Breast epithelium (tissue), 4 donors: ENCODE data around the gene TNFRSF25. TPM values are rescaled to one million over a fixed set of nuclear protein-coding genes. Genes with fewer than 3 reads are reported as not detected.

Experiments
- DNase-seq, 2 donors: peaks; one replicate each; pipeline ENCODE4 v3.0.0-alpha.2; 2019; ENCODE audit warnings: low spot score in 2 of 2
- H3K27ac ChIP-seq, 2 donors: fragments of 200-600 bp; sonication (generic) in 1 of 2; one replicate each; pipeline ENCODE4 v1.5.1; 2016 to 2019; ENCODE audit warnings: mild to moderate bottlenecking in 1 of 2
- H3K27me3 ChIP-seq, 2 donors: fragments of 200-600 bp; sonication (generic) in 1 of 2; one replicate each; pipeline versions ENCODE4 v1.5.1 to v1.6.0; 2017 to 2019; ENCODE audit warnings: control low read depth in 1 of 2, mild to moderate bottlenecking in 1 of 2
- H3K36me3 ChIP-seq: fragments of 200-600 bp; one replicate; pipeline ENCODE4 v1.5.1; 2019
- H3K4me1 ChIP-seq, 2 donors: fragments of 200-600 bp; sonication (generic); one replicate each; pipeline ENCODE4 v1.5.1; 2016 to 2019; ENCODE audit warnings: control low read depth in 1 of 2
- H3K4me3 ChIP-seq, 3 donors: fragments of 200-600 bp; sonication (generic); 1 replicate in 2 of 3; 2 replicates in 1 of 3; pipeline ENCODE4 v1.5.1; 2016 to 2019; ENCODE audit warnings: mild to moderate bottlenecking in 3 of 3, moderate library complexity in 2 of 3
- H3K9me3 ChIP-seq, 2 donors: fragments of 200-600 bp; sonication (generic) in 1 of 2; one replicate each; pipeline ENCODE4 v1.5.1; 2016 to 2019; ENCODE audit warnings: control low read depth in 1 of 2
- POLR2A ChIP-seq: fragments of 450-650 bp; IDR thresholded peaks from one replicate; pipeline ENCODE4 v1.6.1; 2016; ENCODE audit warnings: antibody characterized with exemption, mild to moderate bottlenecking, moderate library complexity
- POLR2AphosphoS5 ChIP-seq, 3 donors: sonication (generic); formaldehyde crosslinking; IDR thresholded peaks; one replicate each; pipeline ENCODE4 v1.6.1; 2017; ENCODE audit warnings: antibody characterized with exemption in 3 of 3
- intact Hi-C: fragments of 100-400 bp; cut with DNase I; formaldehyde crosslinking; loops from one replicate; pipeline ENCODE4 v1.15.1; 2023; ENCODE audit warnings: low total_unique reads
- total RNA-seq, 3 donors: library from RNA; depleted of rRNA; stranded (reverse); fragments of >200 nt; gene quantifications; one replicate each; pipeline ENCODE4 v1.1.0, GENCODE V29; 2016
- TF ChIP-seq, protein P1 (sequence below), 3 donors: fragments of 450-650 bp; IDR thresholded peaks; one replicate each; pipeline ENCODE4 v1.5.1; 2016 to 2017; ENCODE audit warnings: antibody characterized with exemption in 3 of 3, mild to moderate bottlenecking in 3 of 3, moderate library complexity in 3 of 3

The TNFRSF25 gene
- total RNA-seq, 3 donors from 2014 or later: 3.8 to 13.1 (median 12.4) TPM

DNA sequence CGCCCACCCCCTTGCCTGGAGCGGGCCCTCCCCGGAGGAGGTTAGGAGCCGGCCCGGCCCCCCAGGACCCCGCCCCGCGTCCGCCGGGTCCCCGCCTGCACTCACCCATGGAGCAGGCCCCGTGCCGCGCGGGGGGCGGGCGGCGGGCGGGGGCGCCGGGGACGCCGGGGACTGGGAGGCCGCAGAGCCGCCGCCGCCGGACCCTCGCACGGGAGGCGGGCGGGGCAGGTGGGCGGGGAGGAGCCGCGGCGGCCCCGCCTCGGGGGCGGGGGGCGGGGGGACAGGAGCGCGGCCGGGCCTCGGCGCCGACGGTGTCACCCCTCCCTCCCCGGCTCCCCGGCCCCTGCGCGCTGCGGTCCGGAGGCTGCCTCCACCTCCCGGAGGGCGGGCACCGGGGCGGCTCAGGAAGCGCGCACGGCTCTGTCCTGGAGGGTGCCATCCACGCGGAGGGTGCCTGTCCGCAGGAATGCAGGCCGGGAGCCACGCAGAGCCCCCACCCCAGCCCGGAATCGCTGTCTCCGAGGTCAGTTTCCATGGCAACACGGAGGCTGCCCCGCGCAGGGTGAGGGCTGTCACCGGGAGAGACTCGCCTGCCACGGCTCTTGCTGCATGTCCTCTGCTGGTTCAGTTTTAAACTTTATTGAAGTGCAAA, 31.4 kb upstream of the TNFRSF25 start:
- TF ChIP-seq POLR2A (no peak), POLR2AphosphoS5 (IDR thresholded peaks at IDR 0.05) (no peak)
- TF ChIP-seq, protein P1, sequence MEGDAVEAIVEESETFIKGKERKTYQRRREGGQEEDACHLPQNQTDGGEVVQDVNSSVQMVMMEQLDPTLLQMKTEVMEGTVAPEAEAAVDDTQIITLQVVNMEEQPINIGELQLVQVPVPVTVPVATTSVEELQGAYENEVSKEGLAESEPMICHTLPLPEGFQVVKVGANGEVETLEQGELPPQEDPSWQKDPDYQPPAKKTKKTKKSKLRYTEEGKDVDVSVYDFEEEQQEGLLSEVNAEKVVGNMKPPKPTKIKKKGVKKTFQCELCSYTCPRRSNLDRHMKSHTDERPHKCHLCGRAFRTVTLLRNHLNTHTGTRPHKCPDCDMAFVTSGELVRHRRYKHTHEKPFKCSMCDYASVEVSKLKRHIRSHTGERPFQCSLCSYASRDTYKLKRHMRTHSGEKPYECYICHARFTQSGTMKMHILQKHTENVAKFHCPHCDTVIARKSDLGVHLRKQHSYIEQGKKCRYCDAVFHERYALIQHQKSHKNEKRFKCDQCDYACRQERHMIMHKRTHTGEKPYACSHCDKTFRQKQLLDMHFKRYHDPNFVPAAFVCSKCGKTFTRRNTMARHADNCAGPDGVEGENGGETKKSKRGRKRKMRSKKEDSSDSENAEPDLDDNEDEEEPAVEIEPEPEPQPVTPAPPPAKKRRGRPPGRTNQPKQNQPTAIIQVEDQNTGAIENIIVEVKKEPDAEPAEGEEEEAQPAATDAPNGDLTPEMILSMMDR (IDR thresholded peaks at IDR 0.05): no peak
- intact Hi-C loops: loop anchor here (10.0 kb wide), 1 partner anchor 147 kb away; no protein-coding TSS in a partner anchor
- Histone ChIP-seq H3K9me3 (no peaks in the 10 kb centered on the region), H3K27ac (peak overlapping the region; percentile 52 to 55), H3K4me1 (peaks cover 4 to 18% of the 10 kb centered on the region in 2 donors), H3K36me3 (no peaks in the 10 kb centered on the region), H3K27me3 (no peaks in the 10 kb centered on the region), H3K4me3 (peak overlapping the region; percentile 48 to 92 (median 64))
- no peak for DNase-seq

DNA sequence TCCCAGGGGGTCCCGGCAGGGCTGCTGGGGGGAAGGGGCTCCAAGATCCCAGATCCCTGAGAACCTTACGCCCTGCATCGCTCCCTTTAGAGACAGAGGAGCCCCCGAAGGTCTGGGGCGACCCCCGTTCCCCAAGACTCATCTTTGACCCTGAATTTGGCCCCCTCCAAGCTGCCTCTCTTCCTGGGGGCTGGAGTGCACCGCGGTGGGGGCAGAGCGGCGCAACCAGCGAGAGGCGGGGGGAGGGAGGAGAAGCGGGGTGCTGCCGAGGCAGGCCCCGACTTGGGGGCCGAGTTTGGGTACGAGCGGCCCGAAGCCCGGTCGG, 30.9 kb upstream of the TNFRSF25 start:
- Histone ChIP-seq H3K9me3 (no peaks in the 10 kb centered on the region), H3K27ac (peak overlapping the region; percentile 52 to 55), H3K27me3 (no peaks in the 10 kb centered on the region), H3K36me3 (no peaks in the 10 kb centered on the region), H3K4me3 (peak overlapping the region; percentile 48 to 92 (median 64)), H3K4me1 (peaks cover 9 to 14% of the 10 kb centered on the region in 2 donors)
- intact Hi-C loops: loop anchor here (10.0 kb wide), 1 partner anchor 148 kb away; no protein-coding TSS in a partner anchor
- TF ChIP-seq, protein P1 (IDR thresholded peaks at IDR 0.05): no peak
- TF ChIP-seq POLR2A (no peak), POLR2AphosphoS5 (IDR thresholded peaks at IDR 0.05) (no peak)
- DNase-seq: no peak

DNA sequence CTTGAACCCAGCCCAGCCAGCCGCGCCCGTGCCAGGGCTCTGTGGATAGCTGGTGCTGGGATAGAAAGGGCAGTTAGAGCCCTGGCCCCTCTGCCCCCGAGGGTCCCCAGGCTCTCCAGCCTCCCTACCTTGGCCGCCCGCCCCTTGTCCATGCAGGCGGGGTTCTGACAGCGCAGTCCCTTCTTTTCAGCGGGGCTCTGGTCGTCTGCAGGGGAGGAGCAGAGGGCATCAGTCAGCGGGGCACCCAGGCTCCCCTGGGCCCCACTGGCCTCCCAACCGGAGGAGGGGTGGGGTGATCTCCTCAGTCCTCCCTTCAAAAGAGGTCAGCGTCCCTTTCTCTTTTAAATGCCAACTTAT, 30.4 kb upstream of the TNFRSF25 start:
- Histone ChIP-seq H3K27me3 (no peaks in the 10 kb centered on the region), H3K9me3 (no peaks in the 10 kb centered on the region), H3K4me1 (peaks cover 10 to 14% of the 10 kb centered on the region in 2 donors), H3K27ac (peak overlapping the region; percentile 10 to 48), H3K36me3 (no peaks in the 10 kb centered on the region), H3K4me3 (peak overlapping the region; percentile 48 to 92 (median 64))
- TF ChIP-seq POLR2A: no peak
- no peak for TF ChIP-seq POLR2AphosphoS5 (IDR thresholded peaks at IDR 0.05)
- TF ChIP-seq, protein P1 (IDR thresholded peaks at IDR 0.05): no peak
- intact Hi-C loops: loop anchor here (10.0 kb wide), 1 partner anchor 148 kb away; no protein-coding TSS in a partner anchor
- no peak for DNase-seq

DNA sequence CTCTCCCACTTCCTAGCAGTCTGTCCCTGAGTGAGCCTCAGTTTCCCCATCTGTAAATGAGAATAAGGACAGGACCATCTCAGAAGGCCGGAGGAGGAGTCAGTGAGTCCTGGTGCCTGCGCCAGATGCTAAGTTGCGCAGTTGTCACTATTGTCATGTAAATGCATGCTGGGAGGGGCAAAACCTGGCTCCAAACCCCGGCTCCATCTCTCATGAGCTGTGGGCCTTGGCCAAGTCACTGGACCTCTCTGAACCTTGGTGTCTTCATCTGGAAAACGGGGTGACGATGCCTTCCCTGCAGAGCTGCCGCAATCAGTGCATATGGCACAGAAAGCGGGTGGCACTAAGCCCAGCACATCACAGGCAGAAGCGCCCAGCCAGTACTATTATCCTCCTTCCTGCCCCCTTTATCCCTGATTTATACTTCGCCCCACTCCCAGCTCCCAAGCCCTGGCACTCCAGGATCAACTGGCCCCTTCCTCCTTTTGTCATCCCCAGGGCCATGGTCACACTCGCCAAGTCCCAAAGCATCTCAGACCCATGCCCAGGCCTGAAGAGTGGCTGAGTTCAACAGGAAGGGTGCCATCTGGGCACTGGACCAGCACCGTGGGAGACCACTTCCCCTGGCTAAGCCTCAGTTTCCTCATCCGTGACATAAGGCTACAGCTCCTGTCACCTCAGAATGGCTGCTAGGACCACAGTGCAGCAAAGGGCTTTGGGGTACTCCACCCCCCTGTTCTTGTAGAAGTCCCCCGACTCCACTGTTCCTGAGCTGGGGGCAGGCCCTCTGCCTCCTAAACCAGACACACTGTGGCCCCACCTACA, 29.8 kb upstream of the TNFRSF25 start:
- Histone ChIP-seq H3K4me1 (peaks cover 10 to 14% of the 10 kb centered on the region in 2 donors), H3K9me3 (no peaks in the 10 kb centered on the region), H3K4me3 (peak overlapping the region in 2 of 3 donors; percentile 64 to 92), H3K27ac (peak overlapping the region; percentile 10 to 48), H3K27me3 (no peaks in the 10 kb centered on the region), H3K36me3 (no peaks in the 10 kb centered on the region)
- TF ChIP-seq, protein P1 (IDR thresholded peaks at IDR 0.05): no peak
- TF ChIP-seq POLR2A (no peak), POLR2AphosphoS5 (IDR thresholded peaks at IDR 0.05) (no peak)
- intact Hi-C loops: loop anchor here (10.0 kb wide), 1 partner anchor 149 kb away; no protein-coding TSS in a partner anchor
- no peak for DNase-seq

DNA sequence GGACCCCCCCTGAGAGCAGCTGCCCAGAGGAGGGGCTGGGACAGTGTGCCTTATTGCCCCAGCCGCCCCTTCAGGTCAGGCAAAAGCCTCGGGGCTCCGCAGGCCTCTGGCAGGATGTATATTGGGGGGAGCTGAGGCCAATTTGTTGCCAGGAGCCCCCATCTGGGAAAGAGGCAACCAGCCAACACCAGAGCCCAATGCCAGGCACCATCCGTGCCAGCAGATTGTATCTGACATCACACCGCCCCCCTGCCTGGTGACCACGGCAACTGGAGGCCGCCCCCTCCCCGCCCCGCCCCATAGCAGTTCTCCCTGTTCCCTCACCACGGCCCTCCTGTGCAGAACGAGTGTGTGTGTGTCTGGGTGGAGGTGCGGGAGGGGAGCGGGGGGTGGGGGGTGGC, 29.1 kb upstream of the TNFRSF25 start:
- H3K4me3 ChIP-seq: no peak overlapping the region
- H3K27me3 ChIP-seq: no peaks in the 10 kb centered on the region
- H3K36me3 ChIP-seq: no peaks in the 10 kb centered on the region
- DNase-seq: no peak
- intact Hi-C loops: loop anchor here (10.0 kb wide), 1 partner anchor 150 kb away; no protein-coding TSS in a partner anchor
- TF ChIP-seq, protein P1 (IDR thresholded peaks at IDR 0.05): no peak
- H3K4me1 ChIP-seq: peaks cover 10 to 14% of the 10 kb centered on the region in 2 donors
- H3K9me3 ChIP-seq: no peaks in the 10 kb centered on the region
- H3K27ac ChIP-seq: peak overlapping the region; percentile 15 to 48
